ENCODE measurements around the gene FAM222B.

The FAM222B gene

GRCh38 chr17:28750178-28751047, 92.2 kb downstream of the FAM222B start (continued):
- no peak for TF ChIP-seq ZNF518A (tag by site-specific recombination; conservative IDR thresholded peaks at IDR 0.05; ENCODE audit: low read depth)
- no peak for TF ChIP-seq ZNF549 (tag by site-specific recombination; IDR thresholded peaks at IDR 0.05)

GRCh38 chr17:28749516-28750177, 92.9 kb downstream of the FAM222B start:
- POLR2A ChIA-PET = interaction anchor here (1.1 to 14.1 kb wide), 5 partner anchors 11 to 39 kb away, joined by 3 to 448 read pairs (median 3); partner anchors contain the start of genes NEK8, PROCA1, RPL23A and TLCD1
- Histone ChIP-seq H3K9me3 (ENCODE audit: control insufficient read depth, insufficient read depth, low read depth, low read length) (no peaks in the 10 kb centered on the region), H3K36me3 (ENCODE audit: control insufficient read depth in 2 of 2, insufficient read depth in 1 of 2, low read length in 2 of 2) (peaks cover 7 to 73% of the 10 kb centered on the region in 2 experiments; a peak in 2 of 3 replicates), H3K27ac (ENCODE audit: extremely low read depth, low read depth, low read length) (peak overlapping the region; percentile 12; the same call in 1 of the 2 replicates), H3K4me3 (ENCODE audit: low read depth, low read length) (no peak overlapping the region), H3K4me1 (ENCODE audit: control insufficient read depth, insufficient read depth, low read length) (peaks cover 8% of the 10 kb centered on the region; the same call in 1 of the 2 replicates)
- peak; percentile 53; the same call in 1 of the 2 replicates for TF ChIP-seq PRDM10 (tag by site-specific recombination; IDR thresholded peaks at IDR 0.05)
- TF ChIP-seq ZNF600 (tag by site-specific recombination; IDR thresholded peaks at IDR 0.05) = no peak
- CTCF ChIA-PET = interaction anchor here (0.5 to 16.7 kb wide), 29 partner anchors 8 to 1453 kb away, joined by 3 to 445 read pairs (median 3); partner anchors contain the start of genes BLTP2, DHRS13, NEK8 and PROCA1

GRCh38 chr17:28748852-28749515, 93.6 kb downstream of the FAM222B start:
- Histone ChIP-seq H3K4me3 (ENCODE audit: low read depth, low read length) (no peak overlapping the region), H3K9me3 (ENCODE audit: control insufficient read depth, insufficient read depth, low read depth, low read length) (no peaks in the 10 kb centered on the region), H3K4me1 (ENCODE audit: control insufficient read depth, insufficient read depth, low read length) (peaks cover 8% of the 10 kb centered on the region; the same call in 1 of the 2 replicates), H3K27ac (ENCODE audit: extremely low read depth, low read depth, low read length) (no peak overlapping the region), H3K36me3 (ENCODE audit: control insufficient read depth in 2 of 2, insufficient read depth in 1 of 2, low read length in 2 of 2) (peaks cover 7 to 73% of the 10 kb centered on the region in 2 experiments; a peak in 2 of 3 replicates)
- ChIA-PET POLR2A (interaction anchor here (1.1 to 14.1 kb wide), 5 partner anchors 12 to 30 kb away, joined by 3 to 448 read pairs (median 3); partner anchors contain the start of genes NEK8, RPL23A and TLCD1), CTCF (interaction anchor here (0.5 to 16.7 kb wide), 17 partner anchors 9 to 368 kb away, joined by 3 to 445 read pairs (median 4); partner anchors contain the start of genes DHRS13, NEK8, PROCA1 and RPL23A)
- TF ChIP-seq ZNF449 (tag by site-specific recombination; IDR thresholded peaks at IDR 0.05) (peak; percentile 97), HIC1 (tag by site-specific recombination; IDR thresholded peaks at IDR 0.05) (peak; percentile 82; the same call in 1 of the 2 replicates), SP3 (tag by site-specific recombination; IDR thresholded peaks at IDR 0.05) (no peak), ZNF404 (tag by site-specific recombination; IDR thresholded peaks at IDR 0.05) (no peak), IKZF3 (tag by site-specific recombination; IDR thresholded peaks at IDR 0.05) (peak; percentile 12; the same call in 1 of the 2 replicates), TRIM28 (IDR thresholded peaks at IDR 0.05; ENCODE audit: borderline replicate concordance, low read length) (no peak), ZSCAN4 (tag by site-specific recombination; IDR thresholded peaks at IDR 0.05) (no peak)

Data from HEK293 (cell line).